ENCODE results near the gene XCR1.

Gene XCR1

DNA sequence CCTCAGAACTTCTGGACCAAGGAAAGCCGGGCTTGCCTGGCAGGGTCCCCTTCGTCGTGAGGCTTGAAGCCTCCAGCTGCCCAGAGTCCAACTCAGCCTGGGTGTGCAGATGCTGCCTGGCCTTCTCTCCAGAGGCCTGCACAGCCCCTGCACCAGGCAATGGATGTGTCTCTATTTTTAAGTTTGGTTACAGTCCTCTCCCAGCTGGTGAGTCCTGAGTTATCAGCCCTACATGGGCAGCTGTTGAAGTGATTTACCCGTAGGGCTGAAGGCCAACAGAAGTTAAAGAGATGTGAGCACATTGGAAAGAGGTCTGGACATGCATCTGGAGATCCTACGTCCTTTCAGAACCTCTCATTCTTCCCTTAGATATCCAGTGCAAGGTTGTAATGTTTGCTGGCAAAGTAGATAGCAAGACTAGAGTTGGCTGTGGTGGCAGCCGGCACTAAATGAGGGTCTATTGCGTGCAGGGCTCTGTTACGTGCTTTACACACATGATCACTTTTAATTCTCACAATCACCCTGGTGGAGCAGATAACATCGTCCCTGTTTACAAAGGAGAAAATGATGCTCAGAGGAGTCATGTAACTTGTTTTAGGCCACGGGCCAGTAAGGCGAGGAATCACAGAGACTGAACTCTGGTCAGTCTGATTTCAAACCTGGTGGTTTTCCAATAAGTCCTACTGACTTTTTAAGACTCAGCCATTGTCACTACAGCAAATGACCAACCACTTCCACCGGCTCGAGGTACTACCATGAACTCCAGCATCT is 41.6 kb downstream of the XCR1 start:
- no peak for TF ChIP-seq CTCF (conservative IDR thresholded peaks at IDR 0.05)
- TF ChIP-seq ZFX (IDR thresholded peaks at IDR 0.05), result no peak

GRCh38 chr3:45984331-45985312 is 42.7 kb downstream of the XCR1 start:
- peak overlapping the region; percentile 98 for H3K27ac ChIP-seq
- no peak for TF ChIP-seq CTCF (conservative IDR thresholded peaks at IDR 0.05)
- no peak for TF ChIP-seq ZFX (IDR thresholded peaks at IDR 0.05)

More for the DNA sequence above, 41.6 kb downstream of the XCR1 start:
- peak overlapping the region; percentile 98 for H3K27ac ChIP-seq

DNA sequence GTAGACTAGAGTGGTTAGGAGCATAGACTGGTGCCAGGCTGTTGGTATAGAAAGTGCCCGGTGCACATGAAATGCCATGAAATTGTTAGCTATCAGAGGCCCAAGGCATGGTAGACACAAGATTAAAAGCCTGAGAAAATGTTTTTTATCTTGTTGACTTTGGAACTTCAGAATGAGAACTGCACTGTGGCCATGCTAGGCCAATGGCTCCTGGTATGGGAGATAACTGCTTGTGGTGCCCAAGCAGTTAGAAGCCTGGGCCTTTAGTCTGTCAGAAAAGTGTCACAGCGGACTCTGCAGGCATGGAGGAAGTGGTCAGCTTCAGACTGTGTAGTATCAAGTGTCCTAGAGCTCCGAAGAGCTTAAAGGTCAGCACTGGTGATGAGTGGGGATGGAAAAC is 43.5 kb downstream of the XCR1 start:
- TF ChIP-seq CTCF (conservative IDR thresholded peaks at IDR 0.05) (no peak), ZFX (IDR thresholded peaks at IDR 0.05) (no peak)
- H3K27ac ChIP-seq, result peak overlapping the region; percentile 98

- TF ChIP-seq ZFX (IDR thresholded peaks at IDR 0.05), result no peak
- no peak for TF ChIP-seq CTCF (conservative IDR thresholded peaks at IDR 0.05)
- H3K27ac ChIP-seq, result no peak overlapping the region
These were observed 45.8 kb downstream of the XCR1 start for GRCh38 chr3:45981346-45982074.

DNA sequence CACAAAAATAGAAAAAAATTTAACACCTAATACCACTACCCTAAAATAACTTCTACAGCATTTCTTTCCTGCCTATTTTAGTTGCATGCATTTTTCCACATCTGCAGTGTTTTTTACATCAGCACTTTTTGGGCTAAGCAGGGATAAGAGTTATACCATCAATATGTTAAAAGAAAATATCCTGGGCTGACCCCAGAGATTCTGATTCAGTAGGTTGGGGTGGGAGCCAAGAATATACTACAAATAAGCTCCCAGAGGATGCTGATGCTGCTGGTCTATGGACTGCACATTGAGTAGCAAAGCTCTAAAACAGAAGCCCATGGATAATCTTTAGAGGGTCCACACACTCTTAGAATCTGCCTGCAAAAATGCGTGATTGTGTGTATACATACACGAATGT is 46.5 kb downstream of the XCR1 start:
- no peak for TF ChIP-seq CTCF (conservative IDR thresholded peaks at IDR 0.05)
- TF ChIP-seq ZFX (IDR thresholded peaks at IDR 0.05), result no peak
- no peak overlapping the region for H3K27ac ChIP-seq

DNA sequence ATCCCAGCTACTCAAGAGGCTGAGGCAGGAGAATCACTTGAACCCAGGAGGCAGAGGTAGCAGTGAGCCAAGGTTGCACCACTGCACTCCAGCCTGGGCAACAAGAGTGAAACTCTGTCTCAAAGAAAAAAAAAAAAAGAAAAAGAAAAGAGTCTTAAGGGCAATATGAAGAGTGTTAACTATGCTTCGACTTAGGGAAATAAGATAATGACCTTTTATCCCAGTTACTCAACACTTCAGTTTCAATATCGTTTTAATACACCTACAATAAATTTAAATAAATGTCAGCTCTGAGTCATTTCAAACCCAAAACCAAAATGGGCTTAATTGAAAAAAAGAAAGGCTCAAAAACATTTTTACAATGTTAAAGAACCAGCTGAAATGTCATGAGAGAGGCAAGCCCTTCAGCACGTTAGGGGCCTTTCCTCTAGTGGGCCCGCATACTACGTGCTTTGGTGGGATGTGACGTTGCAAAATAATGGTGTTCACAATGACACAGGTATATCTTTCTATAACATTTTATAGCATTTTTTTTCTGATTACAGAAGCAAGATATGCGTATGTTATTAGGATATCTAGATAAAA is 47.0 kb downstream of the XCR1 start:
- H3K27ac ChIP-seq, result no peak overlapping the region
- no peak for TF ChIP-seq CTCF (conservative IDR thresholded peaks at IDR 0.05)
- no peak for TF ChIP-seq ZFX (IDR thresholded peaks at IDR 0.05)

Data from C4-2B (cell line).